IMR-90 (cell line): ENCODE measurements around the gene GGA2.

Experiments
- POLR2A ChIP-seq: IDR thresholded peaks from 2 replicates; pipeline ENCODE4 v1.6.1; 2012; ENCODE audit warnings: mild to moderate bottlenecking, low read depth, low read length
- RAD21 ChIP-seq: IDR thresholded peaks from 2 replicates; pipeline ENCODE4 v1.6.1; 2012; ENCODE audit warnings: low read length, improper control_type of control experiment
- SMC3 ChIP-seq: fragments of 150-350 bp; IDR thresholded peaks from 2 replicates; pipeline ENCODE4 v1.6.1; 2016; ENCODE audit warnings: low read depth, mild to moderate bottlenecking, antibody characterized with exemption, low read length, moderate library complexity
- TF ChIP-seq, protein P1 (sequence below): conservative IDR thresholded peaks from 2 replicates; pipeline ENCODE4 v1.5.1; 2012; ENCODE audit warnings: mild to moderate bottlenecking, low read depth, low read length, improper control_type of control experiment
- TF ChIP-seq, protein P2 (sequence below): fragments of 150-350 bp; IDR thresholded peaks from 2 replicates; pipeline ENCODE4 v1.6.1; 2017; ENCODE audit warnings: mild to moderate bottlenecking, antibody characterized with exemption, low read length, low read depth

DNA sequence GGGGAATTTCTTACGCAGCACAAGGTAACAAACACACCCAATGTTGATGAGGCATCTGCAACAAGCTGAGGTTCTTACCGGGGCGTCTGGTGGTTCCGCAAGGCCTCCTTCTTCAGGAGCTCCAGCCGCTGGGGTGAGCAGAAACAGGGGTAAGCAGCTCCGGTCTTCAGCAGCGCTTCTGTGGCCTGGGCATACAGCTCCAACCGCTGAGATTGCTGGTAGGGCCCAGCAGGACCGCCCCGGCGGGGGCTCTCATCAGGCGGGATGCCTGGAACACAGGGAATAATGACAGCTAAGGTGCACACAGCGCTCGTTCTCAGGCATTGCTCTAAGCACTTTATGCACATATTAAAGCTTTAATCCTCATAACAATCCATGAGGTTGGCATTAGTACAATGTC is 34.1 kb upstream of the GGA2 start:
- TF ChIP-seq, protein P1, sequence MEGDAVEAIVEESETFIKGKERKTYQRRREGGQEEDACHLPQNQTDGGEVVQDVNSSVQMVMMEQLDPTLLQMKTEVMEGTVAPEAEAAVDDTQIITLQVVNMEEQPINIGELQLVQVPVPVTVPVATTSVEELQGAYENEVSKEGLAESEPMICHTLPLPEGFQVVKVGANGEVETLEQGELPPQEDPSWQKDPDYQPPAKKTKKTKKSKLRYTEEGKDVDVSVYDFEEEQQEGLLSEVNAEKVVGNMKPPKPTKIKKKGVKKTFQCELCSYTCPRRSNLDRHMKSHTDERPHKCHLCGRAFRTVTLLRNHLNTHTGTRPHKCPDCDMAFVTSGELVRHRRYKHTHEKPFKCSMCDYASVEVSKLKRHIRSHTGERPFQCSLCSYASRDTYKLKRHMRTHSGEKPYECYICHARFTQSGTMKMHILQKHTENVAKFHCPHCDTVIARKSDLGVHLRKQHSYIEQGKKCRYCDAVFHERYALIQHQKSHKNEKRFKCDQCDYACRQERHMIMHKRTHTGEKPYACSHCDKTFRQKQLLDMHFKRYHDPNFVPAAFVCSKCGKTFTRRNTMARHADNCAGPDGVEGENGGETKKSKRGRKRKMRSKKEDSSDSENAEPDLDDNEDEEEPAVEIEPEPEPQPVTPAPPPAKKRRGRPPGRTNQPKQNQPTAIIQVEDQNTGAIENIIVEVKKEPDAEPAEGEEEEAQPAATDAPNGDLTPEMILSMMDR, result no peak
- TF ChIP-seq, protein P2, sequence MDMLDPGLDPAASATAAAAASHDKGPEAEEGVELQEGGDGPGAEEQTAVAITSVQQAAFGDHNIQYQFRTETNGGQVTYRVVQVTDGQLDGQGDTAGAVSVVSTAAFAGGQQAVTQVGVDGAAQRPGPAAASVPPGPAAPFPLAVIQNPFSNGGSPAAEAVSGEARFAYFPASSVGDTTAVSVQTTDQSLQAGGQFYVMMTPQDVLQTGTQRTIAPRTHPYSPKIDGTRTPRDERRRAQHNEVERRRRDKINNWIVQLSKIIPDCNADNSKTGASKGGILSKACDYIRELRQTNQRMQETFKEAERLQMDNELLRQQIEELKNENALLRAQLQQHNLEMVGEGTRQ, result no peak
- TF ChIP-seq SMC3, result no peak
- TF ChIP-seq RAD21, result no peak
- TF ChIP-seq POLR2A, result no peak
